Testis (tissue), 3 donors: ENCODE results near the gene ZNF277. TPM values are rescaled to one million over a fixed set of nuclear protein-coding genes. Genes with fewer than 3 reads are reported as not detected.

Experiments used
- DNase-seq: peaks from one replicate; pipeline ENCODE4 v3.0.0-alpha.2; 2019
- H3K27ac ChIP-seq, 2 donors: fragments of 200-600 bp; sonication (generic); one replicate each; pipeline ENCODE4 v1.5.1; 2019
- H3K27me3 ChIP-seq: fragments of 200-600 bp; sonication (generic); one replicate; pipeline ENCODE4 v1.5.1; 2019
- H3K36me3 ChIP-seq: fragments of 200-600 bp; sonication (generic); one replicate; pipeline ENCODE4 v1.5.1; 2017; ENCODE audit warnings: low read depth; ENCODE audit errors: missing control alignments
- H3K4me1 ChIP-seq: fragments of 200-600 bp; sonication (generic); one replicate; pipeline ENCODE4 v1.5.1; 2019
- H3K4me3 ChIP-seq, 2 donors: fragments of 200-600 bp; sonication (generic); one replicate each; pipeline ENCODE4 v1.5.1; 2017 to 2019
- H3K9me3 ChIP-seq: fragments of 200-600 bp; sonication (generic); one replicate; pipeline ENCODE4 v1.5.1; 2017
- CTCF ChIP-seq, 3 experiments: fragments of 450-650 bp in 2 of 3; fragments of 200-600 bp in 1 of 3; sonication (generic) in 1 of 3; IDR thresholded peaks; one replicate each; pipeline ENCODE4 v1.5.1; 2016 to 2019; ENCODE audit warnings: antibody characterized with exemption in 3 of 3, mild to moderate bottlenecking in 2 of 3, moderate library complexity in 1 of 3
- POLR2A ChIP-seq: fragments of 450-650 bp; IDR thresholded peaks from one replicate; pipeline ENCODE4 v1.6.1; 2017; ENCODE audit warnings: antibody characterized with exemption, mild to moderate bottlenecking, moderate library complexity
- WGBS, 2 donors: methylation state at CpG; one replicate each; pipeline ENCODE4 v1.1.5; 2018; 5-methylcytosine and 5-hydroxymethylcytosine counted together
- intact Hi-C: fragments of 100-400 bp; cut with DNase I; formaldehyde crosslinking; loops from one replicate; pipeline ENCODE4 v1.15.1; 2023; ENCODE audit warnings: low total_unique reads
- polyA plus RNA-seq: library from polyadenylated mRNA; stranded (reverse); fragments of 350-450 nt; fragmentation: Illumina TruSeq; extraction: RNeasy Lipid Tissue Mini Kit (QIAGEN cat#74804); gene quantifications from one replicate; pipeline ENCODE4 v1.2.3, GENCODE V29; 2014; ENCODE audit warnings: low read depth, low replicate concordance; ENCODE audit not compliant: insufficient read depth
- total RNA-seq, 2 donors: library from RNA; depleted of rRNA; stranded (reverse); fragments of >200 nt; gene quantifications; one replicate each; pipeline ENCODE4 v1.2.3, GENCODE V29; 2016

The ZNF277 gene
- total and polyA plus RNA-seq, 3 donors from 2014 or later, result 13.9 to 15.4 (median 14.6) TPM

- no peak overlapping the region for H3K27ac ChIP-seq
- H3K4me3 ChIP-seq, result no peak overlapping the region
- H3K9me3 ChIP-seq, result no peaks in the 10 kb centered on the region
- no peak for TF ChIP-seq POLR2A
- TF ChIP-seq CTCF (IDR thresholded peaks at IDR 0.05), result no peak
- DNase-seq, result no peak
- intact Hi-C loops, result no loop called here
- no peaks in the 10 kb centered on the region for H3K36me3 ChIP-seq
- WGBS, 2 donors, result 74 to 77% methylated on average over 4 of the region's 4 CpGs
- peaks cover 5% of the 10 kb centered on the region for H3K4me1 ChIP-seq
- no peaks in the 10 kb centered on the region for H3K27me3 ChIP-seq
Observed at GRCh38 chr7:112226701-112227276, 20.3 kb downstream of the ZNF277 start.

- DNase-seq, result no peak
- no peaks in the 10 kb centered on the region for H3K9me3 ChIP-seq
- TF ChIP-seq POLR2A (no peak), CTCF (IDR thresholded peaks at IDR 0.05) (no peak)
- intact Hi-C loops, result no loop called here
- H3K27ac ChIP-seq, result no peak overlapping the region
- H3K4me1 ChIP-seq, result peaks cover 5% of the 10 kb centered on the region
- H3K4me3 ChIP-seq, result no peak overlapping the region
- H3K36me3 ChIP-seq, result no peaks in the 10 kb centered on the region
- 85 to 92% methylated on average over 2 of the region's 2 CpGs for WGBS, 2 donors
- no peaks in the 10 kb centered on the region for H3K27me3 ChIP-seq
Observed at GRCh38 chr7:112228632-112229031, 22.1 kb downstream of the ZNF277 start.

- H3K36me3 ChIP-seq, result no peaks in the 10 kb centered on the region
- TF ChIP-seq CTCF (IDR thresholded peaks at IDR 0.05), result no peak
- no peak for TF ChIP-seq POLR2A
- intact Hi-C loops, result no loop called here
- no peak for DNase-seq
- H3K4me1 ChIP-seq, result no peaks in the 10 kb centered on the region
- H3K9me3 ChIP-seq, result no peaks in the 10 kb centered on the region
- no peak overlapping the region for H3K4me3 ChIP-seq
- no peak overlapping the region for H3K27ac ChIP-seq
- 66 to 80% methylated on average over 4 of the region's 4 CpGs for WGBS, 2 donors
- no peaks in the 10 kb centered on the region for H3K27me3 ChIP-seq
Observed at GRCh38 chr7:112232212-112232978, 25.9 kb downstream of the ZNF277 start.

- intact Hi-C loops, result no loop called here
- no peak for TF ChIP-seq POLR2A
- no peak for TF ChIP-seq CTCF (IDR thresholded peaks at IDR 0.05)
- Histone ChIP-seq H3K27me3 (no peaks in the 10 kb centered on the region), H3K9me3 (no peaks in the 10 kb centered on the region), H3K4me1 (no peaks in the 10 kb centered on the region), H3K27ac (no peak overlapping the region), H3K4me3 (no peak overlapping the region), H3K36me3 (no peaks in the 10 kb centered on the region)
- WGBS, 2 donors, result 77 to 80% methylated on average over 3 of the region's 3 CpGs
- DNase-seq, result no peak
Observed at GRCh38 chr7:112233048-112233697, 26.7 kb downstream of the ZNF277 start.
